HepG2 (cell line): ENCODE results near the gene DHX8. TPM values are rescaled to one million over a fixed set of nuclear protein-coding genes. Genes with fewer than 3 reads are reported as not detected.
A peak's percentile ranks its signal among the peaks of the same experiment; 100 is the strongest.

Experiments used
- ARNTL ChIP-seq: sonication (generic); formaldehyde crosslinking; IDR thresholded peaks from 2 replicates; pipeline ENCODE4 v1.4.0; 2020; ENCODE audit warnings: mild to moderate bottlenecking, missing genetic modification reagents
- BCLAF1 ChIP-seq: fragments of 450-650 bp; IDR thresholded peaks from 2 replicates; pipeline ENCODE4 v1.6.1; 2017; ENCODE audit warnings: mild to moderate bottlenecking
- BHLHE40 ChIP-seq: IDR thresholded peaks from 2 replicates; pipeline ENCODE4 v1.6.1; 2011; ENCODE audit warnings: low read length, improper control_type of control experiment
- ETV6 ChIP-seq: sonication (generic); formaldehyde crosslinking; conservative IDR thresholded peaks from 2 replicates; pipeline ENCODE4 v1.4.0; 2020; ENCODE audit warnings: missing genetic modification reagents
- HMG20A ChIP-seq: IDR thresholded peaks from 2 replicates; pipeline ENCODE4 v1.6.1; 2016; ENCODE audit warnings: borderline replicate concordance
- MIER2 ChIP-seq: IDR thresholded peaks from 2 replicates; pipeline ENCODE4 v1.6.1; 2016; ENCODE audit warnings: missing biosample characterization, missing genetic modification reagents
- NFATC3 ChIP-seq: sonication (generic); formaldehyde crosslinking; IDR thresholded peaks from 2 replicates; pipeline ENCODE4 v1.5.1; 2020; ENCODE audit warnings: mild to moderate bottlenecking, missing genetic modification reagents
- NFIC ChIP-seq: IDR thresholded peaks from 2 replicates; pipeline ENCODE4 v1.6.1; 2012; ENCODE audit warnings: mild to moderate bottlenecking, low read length, inconsistent platforms
- PREB ChIP-seq: sonication (generic); formaldehyde crosslinking; IDR thresholded peaks from 2 replicates; pipeline ENCODE4 v1.4.0; 2020; ENCODE audit warnings: missing genetic modification reagents
- SOX13 ChIP-seq, 3 experiments: fragments of 450-650 bp in 1 of 3; sonication (generic) in 1 of 3; formaldehyde crosslinking in 1 of 3; IDR thresholded peaks in 2 of 3; conservative IDR thresholded peaks in 1 of 3; 2 replicates each; pipeline versions ENCODE4 v1.5.0 to v1.6.1; 2016 to 2020; ENCODE audit warnings: antibody characterized with exemption in 1 of 3, mild to moderate bottlenecking in 1 of 3, missing compliant biosample characterization in 1 of 3, missing genetic modification reagents in 1 of 3, moderate library complexity in 1 of 3
- ZNF691 ChIP-seq: sonication (generic); formaldehyde crosslinking; IDR thresholded peaks from 2 replicates; pipeline ENCODE4 v1.4.0; 2020; ENCODE audit warnings: missing genetic modification reagents, low read depth, mild to moderate bottlenecking, borderline replicate concordance
- ZNF878 ChIP-seq: sonication (generic); formaldehyde crosslinking; IDR thresholded peaks from 2 replicates; pipeline ENCODE4 v1.8.1; 2023; ENCODE audit warnings: mild to moderate bottlenecking, missing genetic modification reagents, moderate library complexity
- ZNF891 ChIP-seq: sonication (generic); formaldehyde crosslinking; IDR thresholded peaks from 2 replicates; pipeline ENCODE4 v1.5.0; 2020; ENCODE audit warnings: mild to moderate bottlenecking, missing genetic modification reagents
- polyA plus RNA-seq, 8 experiments: library from polyadenylated mRNA; depleted of rRNA in 3 of 8; stranded (reverse) in 7 of 8; unstranded in 1 of 8; fragments of >200 nt; fragmentation: Illumina TruSeq in 4 of 8; extraction: Trizol in 4 of 8; gene quantifications; 2 replicates each; pipeline versions ENCODE4 v1.2.1 to v1.2.3, GENCODE V29; 2011 to 2016; ENCODE audit warnings: low read depth in 4 of 8, missing spikeins in 1 of 8, mixed read lengths in 1 of 8; ENCODE audit not compliant: insufficient read depth in 1 of 8
- total RNA-seq, 5 experiments: library from RNA; depleted of rRNA; stranded (reverse); fragments of >200 nt; fragmentation: Illumina TruSeq; extraction: Trizol; gene quantifications; 2 replicates each; pipeline ENCODE4 v1.2.3, GENCODE V29; 2016; ENCODE audit warnings: low read depth in 1 of 5

Gene DHX8
- total and polyA plus RNA-seq, 2 of the 13 experiments (the other 11 are each of a cell fraction or from before 2014, with no cell fraction given) = 24.8 to 48.9 TPM

DNA sequence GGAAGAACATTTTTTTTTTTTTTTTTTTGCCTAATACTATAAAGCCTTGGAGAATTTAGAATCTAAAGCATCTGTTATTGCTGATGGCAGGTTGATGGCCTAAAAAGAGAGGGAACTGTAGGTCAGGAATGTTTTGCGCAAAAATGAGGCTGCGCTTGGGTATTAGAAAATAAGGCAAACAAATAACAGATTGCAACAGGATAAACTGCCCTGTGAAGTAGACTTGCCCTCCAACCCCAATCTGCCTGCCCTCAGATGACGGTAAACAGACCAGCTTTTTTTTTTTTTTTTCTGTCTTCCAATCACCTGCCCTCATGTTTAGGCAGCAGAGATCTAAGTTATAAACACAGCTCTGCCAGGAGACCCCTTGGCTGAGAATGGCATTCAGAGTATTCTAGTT, 3.8 kb upstream of the DHX8 start (continued):
- TF ChIP-seq HMG20A (CRISPR knock-in tag) (peak; percentile 97), BCLAF1 (no peak), ZNF891 (no peak), NFATC3 (CRISPR knock-in tag) (no peak), SOX13 (IDR thresholded peaks at IDR 0.05) (peak; percentile 70; the same call in 1 of the 2 replicates), SOX13 (CRISPR knock-in tag; conservative IDR thresholded peaks at IDR 0.05 in 1 of 2, IDR thresholded peaks at IDR 0.05 in 1 of 2) (peak in 1 of 2 experiments; percentile 86; a peak in 2 of 4 replicates), MIER2 (CRISPR knock-in tag) (peak; percentile 37; the same call in 1 of the 2 replicates), NFIC (peak; percentile 79; the same call in 1 of the 2 replicates), ARNTL (CRISPR knock-in tag) (peak; percentile 82), BHLHE40 (peak; percentile 53; the same call in 1 of the 2 replicates), PREB (CRISPR knock-in tag) (no peak), ZNF878 (CRISPR knock-in tag) (no peak; the same call in 1 of the 2 replicates), ETV6 (CRISPR knock-in tag) (no peak), ZNF691 (no peak; the same call in 1 of the 2 replicates)
